HG02973 (cell line): ENCODE measurements around the gene GJB3.
"Not testable (repeated sequence)": the region's sequence is repeated elsewhere in the genome, so short reads cannot be mapped to it uniquely, and the experiment has no call there.

Experiments used
- ATAC-seq: cut with Tn5 transposase; IDR thresholded peaks from one replicate; pipeline ENCODE4 v1.9.1; 2021; ENCODE audit warnings: moderate library complexity; ENCODE audit not compliant: unreplicated experiment

GJB3 gene

DNA sequence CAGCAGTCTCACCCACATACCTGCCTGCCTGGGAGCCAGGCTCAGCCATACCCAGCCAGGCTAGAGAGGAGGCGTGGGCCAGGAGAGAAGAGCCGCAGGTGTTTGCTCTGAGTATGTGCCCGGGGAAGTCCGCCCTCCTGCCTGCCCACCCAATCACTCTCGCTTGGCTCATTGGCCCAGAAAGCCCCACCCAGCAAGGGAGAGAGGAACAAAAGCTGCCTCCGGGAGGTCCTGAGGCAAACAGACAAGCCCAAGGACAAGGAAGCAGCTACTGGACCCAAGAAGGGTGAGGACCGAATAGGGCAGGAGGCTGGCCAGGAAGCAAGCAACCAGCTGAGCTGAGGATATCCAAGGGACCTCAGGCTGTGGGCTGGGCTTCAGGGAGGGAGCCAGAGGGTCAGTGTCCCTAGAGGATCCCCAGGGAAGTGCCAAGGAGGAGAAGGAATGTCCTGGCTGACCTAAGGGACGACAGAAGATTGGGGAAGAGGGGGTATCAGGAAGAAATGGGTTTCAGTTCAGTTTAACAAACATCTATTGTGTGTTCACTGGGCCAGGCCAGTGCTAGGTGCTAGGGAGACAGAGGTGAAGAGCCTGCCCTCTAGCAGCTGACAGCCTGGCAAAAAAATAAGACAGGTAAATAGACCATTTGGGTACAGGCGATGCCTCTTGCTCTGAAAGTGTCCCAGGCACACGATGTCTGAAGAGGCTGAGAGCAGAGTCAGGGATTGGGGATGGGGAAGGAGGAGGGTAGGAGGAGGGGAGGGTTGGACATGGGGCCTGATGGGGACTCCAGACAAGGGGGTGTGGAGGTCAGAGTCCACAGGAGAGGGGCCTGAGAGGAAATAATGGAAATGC, 21.3 kb upstream of the GJB3 start, which contains the start of gene GJB4:
TSS of gene GJB4 (plus strand) at position 238 of the 855 bp plus-strand sequence. CDS start 1,515 bp downstream, outside the sequence.
- no peak for ATAC-seq

DNA sequence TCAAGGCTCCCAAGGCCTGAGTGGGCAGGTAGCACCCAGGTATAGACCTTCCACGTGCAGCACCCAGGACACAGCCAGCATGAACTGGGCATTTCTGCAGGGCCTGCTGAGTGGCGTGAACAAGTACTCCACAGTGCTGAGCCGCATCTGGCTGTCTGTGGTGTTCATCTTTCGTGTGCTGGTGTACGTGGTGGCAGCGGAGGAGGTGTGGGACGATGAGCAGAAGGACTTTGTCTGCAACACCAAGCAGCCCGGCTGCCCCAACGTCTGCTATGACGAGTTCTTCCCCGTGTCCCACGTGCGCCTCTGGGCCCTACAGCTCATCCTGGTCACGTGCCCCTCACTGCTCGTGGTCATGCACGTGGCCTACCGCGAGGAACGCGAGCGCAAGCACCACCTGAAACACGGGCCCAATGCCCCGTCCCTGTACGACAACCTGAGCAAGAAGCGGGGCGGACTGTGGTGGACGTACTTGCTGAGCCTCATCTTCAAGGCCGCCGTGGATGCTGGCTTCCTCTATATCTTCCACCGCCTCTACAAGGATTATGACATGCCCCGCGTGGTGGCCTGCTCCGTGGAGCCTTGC, 19.7 kb upstream of the GJB3 start:
- ATAC-seq: no peak

DNA sequence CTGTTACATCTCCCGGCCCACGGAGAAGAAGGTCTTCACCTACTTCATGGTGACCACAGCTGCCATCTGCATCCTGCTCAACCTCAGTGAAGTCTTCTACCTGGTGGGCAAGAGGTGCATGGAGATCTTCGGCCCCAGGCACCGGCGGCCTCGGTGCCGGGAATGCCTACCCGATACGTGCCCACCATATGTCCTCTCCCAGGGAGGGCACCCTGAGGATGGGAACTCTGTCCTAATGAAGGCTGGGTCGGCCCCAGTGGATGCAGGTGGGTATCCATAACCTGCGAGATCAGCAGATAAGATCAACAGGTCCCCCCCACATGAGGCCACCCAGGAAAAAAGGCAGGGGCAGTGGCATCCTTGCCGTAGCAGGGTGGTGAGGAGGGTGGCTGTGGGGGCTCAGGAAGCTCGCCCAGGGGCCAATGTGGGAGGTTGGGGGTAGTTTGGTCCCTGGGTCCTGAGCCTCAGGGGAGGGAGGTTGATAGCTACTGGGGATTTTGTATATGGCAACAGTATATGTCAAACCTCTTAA, 19.2 kb upstream of the GJB3 start:
- ATAC-seq: no peak

DNA sequence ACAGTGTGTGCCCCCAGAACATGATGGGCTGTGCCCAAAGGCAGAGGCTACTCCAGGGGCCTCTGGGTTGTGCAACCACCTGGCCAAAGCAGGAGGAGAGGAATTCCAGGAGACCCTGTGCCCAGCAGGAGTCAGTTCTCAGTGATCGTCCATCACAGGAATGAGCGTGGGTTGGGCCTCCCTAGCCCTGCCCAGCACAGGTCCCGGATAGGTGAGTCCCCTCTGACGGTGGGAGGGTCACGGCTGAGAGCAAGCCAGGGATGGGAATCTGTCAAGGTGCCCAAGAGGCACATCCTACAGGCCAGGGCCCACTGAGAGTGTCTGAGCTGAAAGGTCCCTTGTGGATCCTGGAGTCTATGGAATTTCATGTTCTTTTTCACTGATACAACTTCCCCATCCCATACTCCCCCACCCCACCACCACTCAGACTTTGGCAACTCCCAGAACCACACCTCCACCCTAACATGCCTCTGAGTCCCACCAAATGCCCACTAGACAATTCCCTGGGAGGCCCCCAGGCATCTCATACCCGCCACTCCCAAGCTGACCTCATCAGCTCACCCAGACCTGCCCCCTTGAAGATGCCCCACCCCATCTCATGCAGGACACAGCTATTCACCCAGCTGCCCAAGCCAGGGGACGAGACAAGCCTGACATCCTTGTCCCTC, 18.4 kb upstream of the GJB3 start:
- no peak for ATAC-seq

DNA sequence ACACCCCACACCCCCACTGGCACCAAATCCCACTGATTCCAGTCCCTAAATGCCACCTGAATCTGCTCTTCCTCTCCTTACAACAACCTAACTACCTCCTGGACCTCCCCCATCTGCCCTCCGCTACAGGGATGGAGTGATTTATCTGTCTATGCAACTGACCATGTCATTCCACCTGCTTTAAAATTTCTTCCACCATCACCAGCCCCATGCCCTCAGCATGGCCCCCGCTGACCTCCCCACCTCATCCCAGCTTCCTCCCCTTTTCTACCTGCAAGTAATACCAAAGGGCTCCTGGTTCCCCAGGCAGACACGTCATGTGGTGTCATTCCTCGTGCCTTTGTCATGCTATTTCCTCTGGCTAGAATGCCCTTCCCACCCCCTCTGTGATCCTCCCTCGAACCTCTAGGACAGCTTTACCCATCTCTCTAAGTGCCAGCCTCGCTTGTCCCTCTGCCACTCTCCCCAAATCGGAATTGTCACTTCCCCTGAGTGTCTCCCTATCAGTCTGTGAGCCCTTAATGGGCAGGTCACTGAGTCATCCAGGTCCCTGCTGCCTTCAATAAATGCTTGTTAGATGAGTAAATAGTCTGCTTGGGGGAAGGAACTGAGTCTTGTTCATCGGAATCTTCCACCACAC, 17.8 kb upstream of the GJB3 start:
- no peak for ATAC-seq

DNA sequence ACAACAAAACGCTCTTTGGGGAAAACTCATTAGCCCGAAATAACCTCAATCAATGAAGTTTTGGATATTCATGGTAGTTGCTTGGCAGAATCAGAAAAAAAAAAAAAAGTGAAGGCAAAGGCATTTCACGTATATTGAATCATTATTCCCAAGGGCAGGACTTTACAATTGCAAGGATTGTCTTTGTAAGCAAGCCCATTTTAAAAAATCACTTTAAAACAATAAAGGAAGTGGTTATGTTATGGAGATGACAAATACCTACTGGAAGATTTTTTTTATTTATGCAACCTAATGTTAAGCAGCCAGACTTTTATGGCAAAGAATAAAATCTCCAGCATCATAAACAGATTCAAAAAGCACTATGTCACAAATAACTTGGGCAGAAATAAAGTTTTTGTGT, 12.2 kb upstream of the GJB3 start:
- no peak for ATAC-seq

DNA sequence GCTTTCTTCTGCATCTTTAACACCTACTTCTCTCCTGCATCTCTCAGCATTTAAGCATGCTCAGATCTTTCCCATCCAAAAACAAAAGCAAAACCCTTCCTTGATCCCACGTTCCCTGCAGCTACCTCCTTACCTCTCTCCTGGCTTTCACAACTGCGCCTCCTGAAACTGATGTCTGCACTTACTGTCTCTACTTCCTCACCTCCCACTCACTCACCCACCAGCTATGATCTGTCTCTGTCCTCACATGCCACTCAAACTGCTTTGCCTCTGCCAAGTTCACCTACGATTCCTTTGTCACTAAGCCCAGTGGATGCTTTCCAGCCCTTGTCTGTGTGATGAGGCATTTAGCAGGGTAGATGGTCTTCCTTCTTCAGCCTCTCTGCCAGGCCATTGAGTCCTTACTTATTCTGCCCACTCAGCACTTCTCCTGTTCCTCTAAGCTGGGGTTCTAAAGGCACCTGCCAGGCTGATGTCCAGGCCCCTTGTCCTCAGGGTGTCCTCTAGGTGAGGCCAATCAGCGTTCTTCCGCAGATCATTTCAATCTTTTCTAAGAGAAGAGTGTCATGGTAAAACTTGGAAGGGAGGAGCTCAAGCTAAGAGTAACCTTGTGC, 10.0 kb upstream of the GJB3 start:
- no peak for ATAC-seq

DNA sequence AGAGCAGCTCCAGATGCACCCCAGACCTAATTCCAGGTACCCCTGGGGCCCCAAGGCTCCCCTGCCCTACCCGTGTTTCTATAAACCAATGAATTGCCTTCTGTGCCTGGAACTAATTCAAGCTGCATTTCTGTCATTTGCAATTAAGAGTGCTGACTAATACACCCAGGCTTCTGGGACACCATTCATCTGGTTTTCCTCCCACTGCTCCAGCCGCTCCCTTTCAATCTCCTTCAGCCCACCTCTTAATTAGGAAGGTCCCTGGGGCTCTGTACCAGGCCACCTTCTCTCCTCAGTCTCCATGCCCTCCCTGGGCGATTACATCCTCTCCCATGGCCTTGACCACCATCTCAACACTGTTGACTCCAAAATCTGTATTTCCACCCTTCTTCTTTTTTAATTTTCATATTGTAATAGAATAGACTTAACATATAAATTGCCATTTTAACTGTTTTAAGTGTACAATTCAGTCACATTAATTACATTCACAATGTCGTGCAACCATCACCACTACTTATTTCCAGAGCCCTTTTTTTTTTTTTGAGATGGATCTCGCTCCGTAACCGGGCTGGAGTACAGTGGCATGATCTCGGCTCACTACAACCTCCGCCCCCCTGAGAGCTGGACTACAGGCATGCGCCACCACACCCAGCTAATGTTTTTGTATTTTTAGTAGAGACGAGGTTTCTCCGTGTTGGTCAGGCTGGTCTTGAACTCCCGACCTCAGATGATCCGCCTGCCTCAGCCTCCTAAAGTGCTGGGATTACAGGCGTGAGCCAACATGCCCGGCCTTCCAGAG, 9.2 kb upstream of the GJB3 start:
- no peak for ATAC-seq

DNA sequence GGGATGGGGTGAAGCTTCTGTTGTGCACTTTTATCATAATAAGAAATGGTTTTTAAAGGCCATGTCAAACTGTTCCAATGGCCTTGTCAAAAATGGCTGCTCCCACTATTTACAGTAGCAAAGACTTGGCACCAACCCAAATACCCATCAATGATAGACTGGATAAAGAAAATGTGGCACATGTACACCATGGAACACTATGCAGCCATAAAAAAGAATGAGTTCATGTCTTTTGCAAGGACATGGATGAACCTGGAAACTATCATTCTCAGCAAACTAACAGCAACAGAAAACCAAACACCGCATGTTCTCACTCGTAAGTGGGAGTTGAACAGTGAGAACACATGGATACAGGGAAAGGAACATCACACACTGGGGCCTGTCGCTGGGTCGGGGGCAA, 7.9 kb upstream of the GJB3 start:
- ATAC-seq: not testable (repeated sequence)

DNA sequence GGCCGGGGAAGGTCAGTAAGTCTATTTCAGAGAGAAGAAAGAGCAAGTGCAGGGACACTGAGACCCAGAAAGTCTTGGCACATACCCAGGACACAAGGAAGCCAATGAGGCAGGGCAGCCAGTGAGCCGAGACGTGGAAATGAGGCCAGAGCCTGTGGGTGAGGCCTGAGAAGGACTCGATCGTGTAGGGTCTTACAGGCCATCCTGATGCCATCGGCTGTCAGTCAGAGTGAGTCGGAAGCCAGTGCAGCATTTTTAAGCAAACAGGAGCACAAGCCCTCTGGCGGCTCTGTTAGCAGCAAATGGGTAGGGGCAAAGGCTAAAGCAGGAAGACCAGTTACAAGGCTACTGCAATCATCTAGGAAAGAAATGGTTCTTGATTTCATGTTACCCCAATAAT, 6.1 kb upstream of the GJB3 start:
- ATAC-seq: no peak

DNA sequence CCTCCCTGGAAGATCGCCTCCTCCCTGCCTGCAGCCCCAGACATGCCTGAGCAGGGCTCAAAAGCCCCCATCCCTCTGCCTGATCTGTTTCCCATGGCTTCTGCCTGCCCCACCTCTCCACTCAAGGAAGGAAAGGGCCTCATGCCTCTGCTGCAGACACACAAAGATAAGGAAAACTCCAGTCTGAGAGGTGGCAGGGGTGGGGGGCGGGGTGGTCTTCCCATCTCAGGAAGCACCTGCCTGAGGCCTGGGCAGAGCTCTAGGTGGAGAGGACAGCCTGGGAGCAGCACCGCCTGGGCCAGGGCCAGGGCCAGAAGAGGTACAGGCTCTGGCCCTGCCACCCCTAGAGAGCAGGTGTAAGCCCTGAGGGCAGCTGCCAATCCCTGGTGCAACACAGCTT, 4.1 kb upstream of the GJB3 start:
- ATAC-seq: no peak

DNA sequence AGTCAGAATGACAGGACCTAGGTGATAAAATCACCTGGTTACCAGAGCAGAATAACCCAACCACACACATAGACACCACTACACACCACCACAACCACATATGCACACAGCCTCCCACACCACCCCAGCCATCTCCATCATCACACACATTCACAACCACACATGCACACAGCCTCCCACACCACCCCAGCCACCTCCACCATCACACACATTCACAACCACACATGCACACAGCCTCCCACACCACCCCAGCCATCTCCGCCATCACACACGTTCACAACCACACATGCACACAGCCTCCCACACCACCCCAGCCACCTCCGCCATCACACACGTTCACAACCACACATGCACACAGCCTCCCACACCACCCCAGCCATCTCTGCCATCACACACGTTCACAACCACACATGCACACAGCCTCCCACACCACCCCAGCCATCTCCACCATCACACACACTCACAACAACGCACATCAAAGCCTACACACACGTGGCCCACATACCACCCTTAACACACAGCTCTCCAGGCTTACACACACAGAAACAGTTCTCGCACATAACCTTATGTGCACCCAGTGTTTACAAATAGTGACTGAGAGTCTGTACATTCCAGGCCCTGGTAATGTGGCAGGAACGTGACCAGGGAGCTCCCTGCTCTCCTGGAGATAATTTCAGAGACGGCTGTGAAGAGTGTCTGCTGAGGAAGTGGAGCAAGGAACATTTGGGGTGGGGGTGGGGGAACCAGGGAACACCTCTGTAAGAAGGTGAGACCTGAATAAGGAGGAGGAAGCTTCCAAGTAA, 3.3 kb upstream of the GJB3 start:
- no peak for ATAC-seq

DNA sequence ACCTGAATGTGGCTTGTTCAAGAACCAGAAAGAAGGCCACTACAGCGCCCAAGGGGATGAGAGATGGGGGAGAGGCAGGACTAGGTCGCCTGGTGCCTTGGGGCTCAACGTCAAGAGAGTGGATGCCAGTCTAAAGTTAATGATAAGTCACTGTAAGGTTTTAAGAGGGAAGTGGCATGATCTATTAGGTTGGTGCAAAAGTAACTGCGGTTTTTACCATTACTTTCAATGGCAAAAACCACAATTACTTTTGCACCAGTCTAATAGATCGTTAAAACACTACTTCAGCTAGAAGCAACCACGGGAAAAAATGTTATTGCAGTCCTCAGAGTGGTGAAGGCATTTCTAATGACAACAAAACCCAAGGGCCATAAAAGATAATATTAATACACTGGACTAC, 2.6 kb upstream of the GJB3 start:
- ATAC-seq: no peak

DNA sequence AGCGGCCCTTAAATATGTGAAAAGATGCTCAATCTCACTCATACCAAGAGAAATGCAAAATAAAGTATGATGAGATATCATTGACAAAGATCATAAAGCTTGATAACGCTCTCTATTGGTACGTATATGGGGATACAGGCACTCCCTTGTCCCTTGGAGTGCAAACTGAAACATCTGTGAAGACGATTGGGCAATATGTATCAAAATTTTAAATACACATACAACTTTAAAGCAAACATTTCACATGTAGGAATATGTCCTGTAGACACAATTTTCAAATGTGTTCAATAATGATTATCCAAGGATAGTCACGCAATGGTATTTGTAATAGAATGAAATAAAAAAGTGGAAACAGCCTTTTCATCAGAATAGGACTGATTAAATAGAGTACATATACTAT, 2.0 kb upstream of the GJB3 start:
- ATAC-seq: no peak

DNA sequence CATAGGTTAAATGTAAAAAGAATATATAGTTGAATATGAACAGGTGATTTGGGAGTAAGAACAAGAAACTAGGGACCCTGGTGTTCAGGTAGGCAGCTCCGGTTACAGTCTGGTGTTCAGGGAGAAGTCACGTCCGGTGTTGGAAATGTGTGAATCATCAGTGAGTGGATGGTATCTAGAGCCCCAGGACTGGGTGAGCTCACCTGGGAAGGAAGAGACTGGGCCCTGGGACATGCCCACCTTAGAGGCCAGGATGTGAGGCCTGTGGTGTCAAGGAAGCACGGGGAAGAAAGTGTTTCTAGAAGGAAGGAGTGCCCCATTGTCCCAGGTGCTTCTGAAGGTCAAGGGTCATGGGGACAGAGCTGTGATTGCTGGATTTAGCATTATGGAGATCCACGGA, 1.5 kb upstream of the GJB3 start:
- ATAC-seq: no peak

DNA sequence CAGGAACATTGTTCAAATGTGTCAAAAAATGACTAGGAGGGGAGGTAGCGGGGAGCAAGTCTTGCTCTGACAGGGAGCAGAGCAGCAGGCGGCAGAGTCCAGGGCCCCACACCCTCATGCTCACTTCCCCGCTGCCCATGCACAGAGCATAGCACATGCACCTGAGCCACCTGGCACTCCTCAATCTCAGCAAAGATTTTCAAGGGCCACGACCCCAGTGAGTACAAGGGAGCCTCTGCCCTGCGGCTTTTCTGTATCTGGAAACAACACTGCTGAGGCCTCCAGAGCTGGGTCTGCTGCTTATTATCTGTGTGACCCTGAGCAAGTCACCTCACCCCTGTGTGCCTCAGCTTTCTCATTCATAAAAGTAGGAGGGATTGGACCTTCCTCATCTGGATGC, 1.1 kb upstream of the GJB3 start:
- no peak for ATAC-seq

DNA sequence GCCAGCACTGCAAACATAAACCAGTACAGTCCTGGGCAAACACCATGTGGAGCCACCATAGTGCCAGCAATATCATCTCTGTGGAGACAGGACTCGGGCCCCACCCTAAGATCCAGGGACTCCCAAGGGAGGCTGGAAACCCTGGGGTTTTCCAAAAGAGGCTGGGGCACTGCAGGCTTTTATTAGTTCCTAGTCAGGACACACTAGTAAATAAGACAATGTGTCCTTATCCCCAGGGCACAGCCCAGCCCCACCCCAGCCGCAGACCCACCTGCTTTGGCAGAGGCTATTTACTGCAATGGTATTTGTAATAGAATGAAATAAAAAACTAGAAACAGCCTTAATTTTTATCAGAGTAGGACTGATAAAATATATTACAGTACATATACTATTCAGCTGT, 486 bp upstream of the GJB3 start:
- no peak for ATAC-seq

DNA sequence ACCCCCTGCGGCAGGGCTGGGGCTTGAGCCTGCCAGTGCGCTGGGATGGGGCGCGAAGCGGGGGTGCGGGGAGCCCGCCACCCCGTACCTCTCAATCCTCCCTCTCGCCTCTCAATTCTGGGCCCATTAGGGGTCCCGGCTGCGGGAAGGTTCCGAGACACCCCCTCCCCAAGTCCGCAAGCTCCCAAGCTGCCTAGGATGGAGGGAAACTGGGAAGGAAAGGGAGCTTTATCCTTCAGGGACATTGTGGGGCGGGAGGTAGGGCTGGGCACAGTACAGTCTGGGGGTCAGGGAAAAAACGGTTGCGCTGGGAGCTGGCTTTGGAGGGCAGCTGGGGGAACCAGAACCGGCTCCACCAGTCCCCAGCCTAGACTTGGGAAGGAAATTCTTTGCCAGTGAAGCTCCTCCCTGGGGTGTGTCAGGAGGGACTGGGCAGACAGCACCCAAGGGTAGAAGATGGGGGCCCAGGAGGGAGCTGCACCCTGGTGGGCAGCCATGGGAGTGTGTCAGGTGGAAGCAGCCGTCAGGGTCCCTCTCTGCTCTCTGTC, 904 bp downstream of the GJB3 start:
- no peak for ATAC-seq

DNA sequence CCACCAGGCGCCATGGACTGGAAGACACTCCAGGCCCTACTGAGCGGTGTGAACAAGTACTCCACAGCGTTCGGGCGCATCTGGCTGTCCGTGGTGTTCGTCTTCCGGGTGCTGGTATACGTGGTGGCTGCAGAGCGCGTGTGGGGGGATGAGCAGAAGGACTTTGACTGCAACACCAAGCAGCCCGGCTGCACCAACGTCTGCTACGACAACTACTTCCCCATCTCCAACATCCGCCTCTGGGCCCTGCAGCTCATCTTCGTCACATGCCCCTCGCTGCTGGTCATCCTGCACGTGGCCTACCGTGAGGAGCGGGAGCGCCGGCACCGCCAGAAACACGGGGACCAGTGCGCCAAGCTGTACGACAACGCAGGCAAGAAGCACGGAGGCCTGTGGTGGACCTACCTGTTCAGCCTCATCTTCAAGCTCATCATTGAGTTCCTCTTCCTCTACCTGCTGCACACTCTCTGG, 3.8 kb downstream of the GJB3 start:
- ATAC-seq: no peak
